Pancreas (tissue), 10 donors: ENCODE data around the gene SYK. TPM values are rescaled to one million over a fixed set of nuclear protein-coding genes. Genes with fewer than 3 reads are reported as not detected.

Experiments used
- ATAC-seq, 4 donors: fragments of 200-7000 bp; cut with Tn5 transposase; one replicate each; pipeline versions ENCODE4 v1.8.0 to v1.9.1; 2020; ENCODE audit warnings: mild to moderate bottlenecking in 4 of 4, moderate library complexity in 4 of 4
- DNase-seq, 6 donors: peaks; one replicate each; pipeline ENCODE4 v3.0.0-alpha.2; 2020
- FAIRE-seq: peaks from 2 replicates; lab custom pipeline; 2012; peaks lifted over from hg19 to GRCh38; lab: Jason Lieb, UNC
- H3K27ac ChIP-seq, 4 donors: fragments of 200-600 bp; sonication (generic); 1 replicate in 3 of 4; 2 replicates in 1 of 4; pipeline versions ENCODE4 v1.5.0 to v1.8.0; 2020
- H3K27me3 ChIP-seq, 4 donors: fragments of 200-600 bp; one replicate each; pipeline ENCODE4 v1.8.0; 2021
- H3K36me3 ChIP-seq, 3 donors: fragments of 200-600 bp; sonication (generic) in 1 of 3; one replicate each; pipeline versions ENCODE4 v1.5.0 to v1.8.0; 2020 to 2021
- H3K4me1 ChIP-seq, 3 donors: fragments of 200-600 bp; one replicate each; pipeline ENCODE4 v1.8.0; 2021
- H3K4me3 ChIP-seq, 4 donors: fragments of 200-600 bp; sonication (generic) in 2 of 4; one replicate each; pipeline versions ENCODE4 v1.5.0 to v1.8.0; 2020 to 2021
- H3K9me3 ChIP-seq, 4 donors: fragments of 200-600 bp; one replicate each; pipeline ENCODE4 v1.8.0; 2021
- CTCF ChIP-seq, 4 donors: fragments of 200-600 bp; sonication (generic) in 3 of 4; IDR thresholded peaks; one replicate each; pipeline versions ENCODE4 v1.5.0 to v1.8.0; 2021; ENCODE audit warnings: antibody characterized with exemption in 4 of 4
- WGBS, 2 donors: extraction: QIAGEN DNeasy Blood & Tissue Kit; methylation state at CpG; one replicate each; pipeline ENCODE4 v1.1.7; 2013; 5-methylcytosine and 5-hydroxymethylcytosine counted together
- intact Hi-C, 3 donors: fragments of 100-400 bp; cut with DNase I; formaldehyde crosslinking; loops; one replicate each; pipeline versions ENCODE4 v1.11.1 to v1.14.2; 2022
- polyA plus RNA-seq, 2 donors: library from polyadenylated mRNA; stranded (reverse); fragments of 200-250 nt; gene quantifications; one replicate each; pipeline ENCODE4 v1.2.3, GENCODE V29; 2013
- total RNA-seq, 6 donors: library from RNA; stranded (reverse); fragmentation: NEBNext Ultra II Directional in 4 of 6; extraction: Animal tissue kit (Norgen Biotek cat#: 25700) in 4 of 6; gene quantifications; one replicate each; pipeline versions ENCODE4 v1.2.1 to v1.2.4, GENCODE V29; 2021 to 2023
- donor health status: healthy with polysubstance abuse.
- donor health status: DM: no; HTN: no; CAD: no; lungs with moderate emphysema.
- donor health status: DM: no; HTN: no; CAD: no.
- donor health status: control.
- donor health status: control.
- donor health status: Bipolar disorder and iron deficiency.
- donor health status: DM: yes; HTN: yes; CAD: no.
- donor health status: DM: no; HTN: no; CAD: no.
- donor health status: DM: no; HTN: no; CAD: no.
- donor health status: DM: yes; HTN: yes; CAD: no.

The SYK gene
- total and polyA plus RNA-seq, 8 donors = 5.5 to 41.1 (median 11.3) TPM

- FAIRE-seq = no peak
- ATAC-seq = no peak
- H3K27me3 ChIP-seq = no peaks in the 10 kb centered on the region
- TF ChIP-seq CTCF (IDR thresholded peaks at IDR 0.05) = no peak
- no peaks in the 10 kb centered on the region for H3K9me3 ChIP-seq
- H3K36me3 ChIP-seq = no peaks in the 10 kb centered on the region
- no peak overlapping the region for H3K4me3 ChIP-seq
- no peak overlapping the region for H3K27ac ChIP-seq
- H3K4me1 ChIP-seq = no peaks in the 10 kb centered on the region
- intact Hi-C loops = no loop called here
- 53 to 61% methylated on average over 3 of the region's 3 CpGs for WGBS, 2 donors
- no peak for DNase-seq
Measured at GRCh38 chr9:90926936-90927335, 125.3 kb downstream of the SYK start.

GRCh38 chr9:90927496-90927895, 125.9 kb downstream of the SYK start:
- WGBS, 2 donors = 77 to 86% methylated on average over 6 of the region's 6 CpGs
- Histone ChIP-seq H3K27me3 (no peaks in the 10 kb centered on the region), H3K36me3 (no peaks in the 10 kb centered on the region), H3K27ac (no peak overlapping the region), H3K4me1 (no peaks in the 10 kb centered on the region), H3K9me3 (no peaks in the 10 kb centered on the region), H3K4me3 (no peak overlapping the region)
- DNase-seq (no peak), ATAC-seq (no peak), FAIRE-seq (no peak)
- intact Hi-C loops = no loop called here
- TF ChIP-seq CTCF (IDR thresholded peaks at IDR 0.05) = no peak

- intact Hi-C loops = no loop called here
- H3K36me3 ChIP-seq = no peaks in the 10 kb centered on the region
- H3K4me3 ChIP-seq = no peak overlapping the region
- no peak for DNase-seq
- no peaks in the 10 kb centered on the region for H3K27me3 ChIP-seq
- no peak for ATAC-seq
- no peaks in the 10 kb centered on the region for H3K4me1 ChIP-seq
- no peak for TF ChIP-seq CTCF (IDR thresholded peaks at IDR 0.05)
- H3K9me3 ChIP-seq = no peaks in the 10 kb centered on the region
- no peak for FAIRE-seq
- H3K27ac ChIP-seq = no peak overlapping the region
- WGBS, 2 donors = 88 to 94% methylated on average over 4 of the region's 4 CpGs
Measured at GRCh38 chr9:90929626-90930025, 128.0 kb downstream of the SYK start.

- Histone ChIP-seq H3K27ac (no peak overlapping the region), H3K9me3 (no peaks in the 10 kb centered on the region), H3K36me3 (no peaks in the 10 kb centered on the region), H3K4me3 (no peak overlapping the region), H3K4me1 (no peaks in the 10 kb centered on the region), H3K27me3 (no peaks in the 10 kb centered on the region)
- intact Hi-C loops = no loop called here
- no peak for ATAC-seq
- DNase-seq = no peak
- WGBS, 2 donors = 71 to 75% methylated on average over 3 of the region's 3 CpGs
- FAIRE-seq = no peak
- TF ChIP-seq CTCF (IDR thresholded peaks at IDR 0.05) = no peak
Measured at GRCh38 chr9:90933468-90933867, 131.8 kb downstream of the SYK start.

- no peak overlapping the region for H3K4me3 ChIP-seq
- 76 to 83% methylated on average over 3 of the region's 3 CpGs for WGBS, 2 donors
- H3K27ac ChIP-seq = no peak overlapping the region
- H3K27me3 ChIP-seq = no peaks in the 10 kb centered on the region
- no peak for TF ChIP-seq CTCF (IDR thresholded peaks at IDR 0.05)
- H3K9me3 ChIP-seq = no peaks in the 10 kb centered on the region
- no peak for FAIRE-seq
- ATAC-seq = no peak
- intact Hi-C loops = no loop called here
- no peak for DNase-seq
- H3K4me1 ChIP-seq = no peaks in the 10 kb centered on the region
- H3K36me3 ChIP-seq = no peaks in the 10 kb centered on the region
Measured at GRCh38 chr9:90939351-90939750, 137.7 kb downstream of the SYK start.
